Astrocyte (in vitro differentiated cells and primary cell): ENCODE measurements around the gene ETV6. TPM values are rescaled to one million over a fixed set of nuclear protein-coding genes. Genes with fewer than 3 reads are reported as not detected.

Experiments used
- DNase-seq: peaks from one replicate; pipeline ENCODE4 v3.0.0-alpha.2; 2010; ENCODE audit warnings: low read depth
- FAIRE-seq: peaks from 2 replicates; lab custom pipeline; 2011; peaks lifted over from hg19 to GRCh38; lab: Jason Lieb, UNC
- H2AFZ ChIP-seq: 2 replicates; pipeline ENCODE4 v1.6.0; 2012; ENCODE audit warnings: low read depth, low read length, inconsistent platforms
- H3K27ac ChIP-seq: 2 replicates; pipeline ENCODE4 v1.5.1; 2011; ENCODE audit warnings: low read depth, low read length, inconsistent platforms
- H3K27me3 ChIP-seq: 2 replicates; pipeline ENCODE4 v1.6.0; 2011; ENCODE audit warnings: low read length, inconsistent platforms; ENCODE audit not compliant: insufficient read depth
- H3K36me3 ChIP-seq: 2 replicates; pipeline ENCODE4 v1.5.1; 2011; ENCODE audit warnings: low read length, inconsistent platforms; ENCODE audit not compliant: insufficient read depth
- H3K4me1 ChIP-seq: 2 replicates; pipeline ENCODE4 v1.5.1; 2011; ENCODE audit warnings: low read length, inconsistent platforms; ENCODE audit not compliant: insufficient read depth
- H3K4me2 ChIP-seq: 2 replicates; pipeline ENCODE4 v1.6.0; 2012; ENCODE audit warnings: low read length, inconsistent platforms
- H3K4me3 ChIP-seq: 2 replicates; pipeline ENCODE4 v1.5.1; 2011; ENCODE audit warnings: low read depth, mild to moderate bottlenecking, low read length, inconsistent platforms; ENCODE audit not compliant: insufficient read depth
- H3K79me2 ChIP-seq: 2 replicates; pipeline ENCODE4 v1.6.0; 2012; ENCODE audit warnings: mild to moderate bottlenecking, low read length, inconsistent platforms; ENCODE audit not compliant: insufficient read depth
- H3K9ac ChIP-seq: 2 replicates; pipeline ENCODE4 v1.6.0; 2012; ENCODE audit warnings: mild to moderate bottlenecking, low read length, inconsistent platforms
- H3K9me3 ChIP-seq: 2 replicates; pipeline ENCODE4 v1.5.1; 2012; ENCODE audit warnings: low read depth, mild to moderate bottlenecking, low read length, inconsistent platforms; ENCODE audit not compliant: insufficient read depth
- H4K20me1 ChIP-seq: 2 replicates; pipeline ENCODE4 v1.6.0; 2012; ENCODE audit warnings: low read length, inconsistent platforms; ENCODE audit not compliant: insufficient read depth
- H3K27ac Mint-ChIP-seq: one replicate; pipeline ENCODE4 v1.8.0; 2021; ENCODE audit warnings: mild to moderate bottlenecking, mixed read lengths; ENCODE audit not compliant: unreplicated experiment
- H3K27me3 Mint-ChIP-seq: one replicate; pipeline ENCODE4 v1.8.0; 2021; ENCODE audit warnings: low read depth, mixed read lengths; ENCODE audit not compliant: unreplicated experiment
- H3K36me3 Mint-ChIP-seq: one replicate; pipeline ENCODE4 v1.8.0; 2021; ENCODE audit warnings: low read depth, mixed read lengths; ENCODE audit not compliant: unreplicated experiment
- H3K4me1 Mint-ChIP-seq: one replicate; pipeline ENCODE4 v1.8.0; 2021; ENCODE audit warnings: low read depth, mixed read lengths; ENCODE audit not compliant: unreplicated experiment
- H3K4me3 Mint-ChIP-seq: one replicate; pipeline ENCODE4 v1.8.0; 2021; ENCODE audit warnings: mild to moderate bottlenecking, moderate library complexity, mixed read lengths; ENCODE audit not compliant: unreplicated experiment
- H3K9me3 Mint-ChIP-seq: one replicate; pipeline ENCODE4 v1.8.0; 2021; ENCODE audit warnings: mild to moderate bottlenecking, mixed read lengths; ENCODE audit not compliant: unreplicated experiment
- CTCF ChIP-seq: IDR thresholded peaks from 2 replicates; pipeline ENCODE4 v1.5.1; 2011; ENCODE audit warnings: low read depth, mild to moderate bottlenecking, inconsistent platforms, low read length, moderate library complexity; ENCODE audit not compliant: insufficient read depth
- EZH2 ChIP-seq: IDR thresholded peaks from 2 replicates; pipeline ENCODE4 v1.6.1; 2012; ENCODE audit warnings: mild to moderate bottlenecking, low read length, inconsistent platforms; ENCODE audit not compliant: insufficient read depth
- total RNA-seq: library from RNA; stranded (reverse); gene quantifications from 2 replicates; pipeline ENCODE4 v1.2.1, GENCODE V29; 2021

The ETV6 gene
- total RNA-seq, 1 donor from 2014 or later = 41.2 TPM

DNA sequence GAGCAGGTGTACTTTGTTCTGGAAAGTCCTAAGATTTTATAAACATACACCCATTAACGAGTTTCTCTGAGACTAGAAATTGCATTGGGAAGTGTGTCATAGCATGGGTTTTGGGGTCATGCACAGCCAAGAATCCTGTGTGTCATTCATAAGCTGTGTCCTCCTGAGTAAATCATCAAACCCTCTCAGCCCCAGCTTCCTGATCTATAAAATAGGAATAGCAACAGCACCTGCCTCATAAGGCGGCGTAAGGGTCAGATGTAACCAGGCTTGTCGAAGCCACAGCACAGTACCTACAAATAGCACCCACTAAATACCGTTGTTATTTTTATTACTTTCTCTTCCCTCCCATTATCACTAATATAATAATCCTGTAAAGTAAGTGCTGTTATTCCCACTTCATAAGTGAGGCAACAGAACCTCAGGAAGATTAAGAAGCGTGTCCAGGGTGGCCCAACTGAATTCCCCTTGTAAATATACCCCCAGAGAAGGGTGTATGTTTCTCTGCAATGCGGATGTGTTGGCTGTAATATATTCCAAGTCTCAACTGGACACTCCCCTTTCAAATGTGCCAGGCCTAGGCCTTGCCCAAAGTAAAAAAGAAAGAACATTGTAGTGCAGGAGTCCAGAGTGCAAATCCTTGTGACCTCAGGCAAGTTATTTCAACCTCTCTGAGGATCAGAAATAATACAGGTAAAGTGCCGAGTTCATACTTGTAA lies 233.0 kb downstream of the ETV6 start:
- H2AFZ ChIP-seq = no peak overlapping the region
- H3K27ac ChIP-seq = no peak overlapping the region
- H3K9me3 ChIP-seq = no peaks in the 10 kb centered on the region
- no peaks in the 10 kb centered on the region for H3K9me3 Mint-ChIP-seq
- no peaks in the 10 kb centered on the region for H3K27me3 ChIP-seq
- peaks cover 77% of the 10 kb centered on the region for H3K4me1 Mint-ChIP-seq
- TF ChIP-seq EZH2 (no peak), CTCF (no peak)
- no peaks in the 10 kb centered on the region for H3K36me3 ChIP-seq
- no peak overlapping the region for H3K9ac ChIP-seq
- DNase-seq = no peak
- no peak overlapping the region for H3K4me2 ChIP-seq
- peaks cover 24% of the 10 kb centered on the region for H3K79me2 ChIP-seq
- no peaks in the 10 kb centered on the region for H4K20me1 ChIP-seq
- no peaks in the 10 kb centered on the region for H3K27me3 Mint-ChIP-seq
- H3K4me3 Mint-ChIP-seq = no peak overlapping the region
- no peak for FAIRE-seq
- H3K4me1 ChIP-seq = peaks cover 48% of the 10 kb centered on the region
- H3K27ac Mint-ChIP-seq = no peak overlapping the region
- H3K4me3 ChIP-seq = no peak overlapping the region
- peaks cover 34% of the 10 kb centered on the region for H3K36me3 Mint-ChIP-seq

GRCh38 chr12:11884116-11884515 lies 234.6 kb downstream of the ETV6 start:
- no peaks in the 10 kb centered on the region for H3K9me3 Mint-ChIP-seq
- H3K4me1 Mint-ChIP-seq = peaks cover 61% of the 10 kb centered on the region

More at GRCh38 chr12:11884116-11884515, 234.6 kb downstream of the ETV6 start:
- peaks cover 14% of the 10 kb centered on the region for H3K79me2 ChIP-seq
- TF ChIP-seq EZH2 (no peak), CTCF (no peak)
- no peaks in the 10 kb centered on the region for H4K20me1 ChIP-seq
- peaks cover 31% of the 10 kb centered on the region for H3K4me1 ChIP-seq
- no peaks in the 10 kb centered on the region for H3K9me3 ChIP-seq
- no peaks in the 10 kb centered on the region for H3K27me3 ChIP-seq
- peaks cover 5% of the 10 kb centered on the region for H3K36me3 ChIP-seq
- no peak overlapping the region for H3K4me3 ChIP-seq
- no peak overlapping the region for H2AFZ ChIP-seq
- no peak overlapping the region for H3K4me2 ChIP-seq
- FAIRE-seq (no peak), DNase-seq (no peak)
- no peak overlapping the region for H3K9ac ChIP-seq
- Mint-ChIP-seq H3K27me3 (no peaks in the 10 kb centered on the region), H3K36me3 (peaks cover 44% of the 10 kb centered on the region), H3K4me3 (no peak overlapping the region), H3K27ac (peak overlapping the region; percentile 51)
- no peak overlapping the region for H3K27ac ChIP-seq
